ENCODE measurements around the gene PLEKHG4. TPM values are rescaled to one million over a fixed set of nuclear protein-coding genes. Genes with fewer than 3 reads are reported as not detected.

PLEKHG4 gene
- total RNA-seq, 2 experiments from 2014 or later, result 17.3 to 20.8 TPM

GRCh38 chr16:67260426-67261063, 18.8 kb upstream of the PLEKHG4 start:
- Mint-ChIP-seq H3K27ac (no peak overlapping the region), H3K27me3 (no peaks in the 10 kb centered on the region), H3K4me3 (no peak overlapping the region), H3K36me3 (ENCODE audit: low read depth) (peaks cover 4% of the 10 kb centered on the region), H3K4me1 (ENCODE audit: low read depth) (no peaks in the 10 kb centered on the region), H3K9me3 (no peaks in the 10 kb centered on the region)
- CTCF ChIA-PET, result interaction anchor here (0.5 to 1.7 kb wide), 30 partner anchors 9 to 220 kb away, joined by 3 to 19 read pairs (median 4); partner anchors contain the start of genes ATP6V0D1, PLEKHG4, SLC9A5 and TPPP3
- POLR2A ChIA-PET, result interaction anchor here (0.8 to 1.3 kb wide), 4 partner anchors 9 to 195 kb away, joined by 3 to 5 read pairs (median 3); partner anchors contain the start of gene SLC9A5
- peak; percentile 42 for TF ChIP-seq CTCF (IDR thresholded peaks at IDR 0.05)
- peak; percentile 66 for ATAC-seq
- DNase-seq, result peak; percentile 48
- intact Hi-C loops (cut with micrococcal nuclease), result loop anchor here (5.0 kb wide), 1 partner anchor 142 kb away; no protein-coding TSS in a partner anchor

GRCh38 chr16:67263201-67263600, 16.1 kb upstream of the PLEKHG4 start:
- ChIA-PET CTCF (interaction anchor here (1.0 to 1.2 kb wide), 3 partner anchors 19 to 166 kb away, joined by 3 to 4 read pairs (median 3); no protein-coding TSS in a partner anchor), POLR2A (no interaction called here)
- H3K4me3 Mint-ChIP-seq, result no peak overlapping the region
- H3K9me3 Mint-ChIP-seq, result no peaks in the 10 kb centered on the region
- intact Hi-C loops (cut with micrococcal nuclease), result loop anchor here (5.0 kb wide), 1 partner anchor 139 kb away; no protein-coding TSS in a partner anchor
- H3K27me3 Mint-ChIP-seq, result no peaks in the 10 kb centered on the region
- H3K36me3 Mint-ChIP-seq (ENCODE audit: low read depth), result peaks cover 2% of the 10 kb centered on the region
- no peak for DNase-seq
- no peak for TF ChIP-seq CTCF (IDR thresholded peaks at IDR 0.05)
- no peak overlapping the region for H3K27ac Mint-ChIP-seq
- no peak for ATAC-seq
- H3K4me1 Mint-ChIP-seq (ENCODE audit: low read depth), result no peaks in the 10 kb centered on the region

GRCh38 chr16:67264277-67264676, 15.1 kb upstream of the PLEKHG4 start:
- H3K9me3 Mint-ChIP-seq, result no peaks in the 10 kb centered on the region
- peaks cover 2% of the 10 kb centered on the region for H3K36me3 Mint-ChIP-seq (ENCODE audit: low read depth)
- ChIA-PET POLR2A (interaction anchor here (0.9 to 1.0 kb wide), 2 partner anchors 9 to 31 kb away, joined by 3 to 4 read pairs; no protein-coding TSS in a partner anchor), CTCF (interaction anchor here (0.8 to 1.2 kb wide), 6 partner anchors 10 to 165 kb away, joined by 3 to 4 read pairs (median 3); no protein-coding TSS in a partner anchor)
- no peak overlapping the region for H3K27ac Mint-ChIP-seq
- ATAC-seq (no peak), DNase-seq (no peak)
- H3K4me3 Mint-ChIP-seq, result no peak overlapping the region
- H3K27me3 Mint-ChIP-seq, result no peaks in the 10 kb centered on the region
- no peak for TF ChIP-seq CTCF (IDR thresholded peaks at IDR 0.05)
- intact Hi-C loops (cut with micrococcal nuclease), result loop anchor here (5.0 kb wide), 1 partner anchor 138 kb away; no protein-coding TSS in a partner anchor
- no peaks in the 10 kb centered on the region for H3K4me1 Mint-ChIP-seq (ENCODE audit: low read depth)

GRCh38 chr16:67264866-67265265, 14.5 kb upstream of the PLEKHG4 start:
- Mint-ChIP-seq H3K4me3 (no peak overlapping the region), H3K36me3 (ENCODE audit: low read depth) (peaks cover 2% of the 10 kb centered on the region), H3K27ac (no peak overlapping the region), H3K4me1 (ENCODE audit: low read depth) (no peaks in the 10 kb centered on the region), H3K9me3 (no peaks in the 10 kb centered on the region), H3K27me3 (no peaks in the 10 kb centered on the region)
- DNase-seq (no peak), ATAC-seq (no peak)
- no peak for TF ChIP-seq CTCF (IDR thresholded peaks at IDR 0.05)
- ChIA-PET POLR2A (no interaction called here), CTCF (no interaction called here)
- intact Hi-C loops (cut with micrococcal nuclease), result loop anchor here (5.0 kb wide), 1 partner anchor 137 kb away; no protein-coding TSS in a partner anchor

GRCh38 chr16:67265834-67266233, 13.5 kb upstream of the PLEKHG4 start:
- DNase-seq (no peak), ATAC-seq (no peak)
- no peak for TF ChIP-seq CTCF (IDR thresholded peaks at IDR 0.05)
- no peaks in the 10 kb centered on the region for H3K27me3 Mint-ChIP-seq
- ChIA-PET CTCF (interaction anchor here (1.0 kb wide), 1 partner anchor 13 kb away, joined by 4 read pairs; no protein-coding TSS in a partner anchor), POLR2A (no interaction called here)
- H3K9me3 Mint-ChIP-seq, result no peaks in the 10 kb centered on the region
- H3K36me3 Mint-ChIP-seq (ENCODE audit: low read depth), result no peaks in the 10 kb centered on the region
- intact Hi-C loops (cut with micrococcal nuclease), result no loop called here
- H3K4me1 Mint-ChIP-seq (ENCODE audit: low read depth), result no peaks in the 10 kb centered on the region
- H3K4me3 Mint-ChIP-seq, result no peak overlapping the region
- H3K27ac Mint-ChIP-seq, result no peak overlapping the region

Data from activated CD8-positive, alpha-beta T cell treated with anti-CD3 and anti-CD28 coated beads for 36 hours (primary cell).